ENCODE measurements around the gene NPY. TPM values are rescaled to one million over a fixed set of nuclear protein-coding genes. Genes with fewer than 3 reads are reported as not detected.

NPY gene
- total RNA-seq (2021; fragmentation: NEBNext Ultra II Directional; extraction: Animal tissue kit (Norgen Biotek cat#: 25700)) (1.0 and 1.7 TPM in 2 replicates), polyA plus RNA-seq (2011; rRNA removed) (1.2 and 1.7 TPM in 2 replicates), polyA minus RNA-seq (2011; rRNA and poly(A)+ RNA removed) (not detected in 2 replicates)
- polyA plus RNA-seq (2011; cell fraction: cytosol; rRNA removed), result 1.6 TPM
- 1.4 TPM for polyA plus RNA-seq (2011; cell fraction: nucleus; rRNA removed)
- polyA plus RNA-seq (2012, experiment 1 of 2), result 0.94 to 1.8 TPM (median 1.5 TPM) in 4 replicates
- 0.94 TPM for polyA plus RNA-seq (2012, experiment 2 of 2)
- polyA plus RNA-seq (2013, experiment 1 of 2), result 3.2 TPM
- polyA plus RNA-seq (2013, experiment 2 of 2), result 4.5 TPM
- not detected for polyA minus RNA-seq (2011; cell fraction: cytosol; rRNA and poly(A)+ RNA removed)
- polyA minus RNA-seq (2011; cell fraction: nucleus; rRNA and poly(A)+ RNA removed), result not detected
- long read RNA-seq, experiment 1, partial matches to known transcripts, result 0 of 2 reads
- long read RNA-seq, experiment 1, other reads (novel, unspliced or antisense), result 0 of 2 reads
- long read RNA-seq, experiment 2, result 0 reads

- Histone ChIP-seq H3K36me3 (ENCODE audit: control insufficient read depth in 2 of 4, insufficient read depth in 4 of 4, low read length in 3 of 4) (peaks cover 0 to 6% (median 0%) of the 10 kb centered on the region in 4 experiments; a peak in 2 of 8 replicates), H3K23me2 (ENCODE audit: low read depth, low read length) (peaks cover 22% of the 10 kb centered on the region), H3K79me2 (ENCODE audit: control insufficient read depth in 1 of 2, insufficient read depth in 2 of 2, low read length in 2 of 2) (no peaks in the 10 kb centered on the region), H2BK15ac (ENCODE audit: low read length) (0 out of 2 replicates have a peak within 1 kb of the TSS, but pooled peaks have one; percentile 31), H3K9ac (replicated peaks in 1 of 4; ENCODE audit: extremely low read depth in 1 of 4, low read depth in 3 of 4, low read length in 3 of 4) (no peak within 1 kb of the TSS), H3K27me3 (replicated peaks in 1 of 4; ENCODE audit: control insufficient read depth in 3 of 4, extremely low read depth in 1 of 4, insufficient read depth in 3 of 4, low read length in 3 of 4) (peaks cover 10 to 37% (median 30%) of the 10 kb centered on the region in 4 experiments), H2BK20ac (ENCODE audit: low read length) (peak within 1 kb of the TSS; percentile 34; the same call in 1 of the 2 replicates), H3K4me1 (replicated peaks in 1 of 4; ENCODE audit: control insufficient read depth in 3 of 4, insufficient read depth in 4 of 4, low read length in 3 of 4) (peaks cover 0 to 5% (median 0%) of the 10 kb centered on the region in 4 experiments; a peak in 2 of 7 replicates), H4K8ac (ENCODE audit: extremely low read depth, insufficient read depth, low read length) (peak within 1 kb of the TSS; percentile 88), H3K4me2 (ENCODE audit: insufficient read depth in 1 of 2, low read depth in 2 of 2, low read length in 2 of 2) (peak within 1 kb of the TSS; percentile 85 to 97), H3K4me3 (ENCODE audit: extremely low read depth in 1 of 4, insufficient read depth in 2 of 4, low read depth in 3 of 4, low read length in 4 of 4) (peak within 1 kb of the TSS; percentile 38 to 57 (median 48)), H3K23ac (ENCODE audit: insufficient read length) (no peak within 1 kb of the TSS), H3K4ac (replicated peaks; ENCODE audit: insufficient read length, low read depth, low read length) (no peak within 1 kb of the TSS), H4K20me1 (replicated peaks in 1 of 2; ENCODE audit: control insufficient read depth in 1 of 2, insufficient read depth in 2 of 2, low read length in 2 of 2) (no peaks in the 10 kb centered on the region), H4K91ac (replicated peaks; ENCODE audit: insufficient read length, low read length) (no peak within 1 kb of the TSS), H2AFZ (ENCODE audit: low read length) (0 out of 2 replicates have a peak within 1 kb of the TSS, but pooled peaks have one; percentile 60), H3K79me1 (ENCODE audit: low read depth, low read length) (no peaks in the 10 kb centered on the region), H2BK12ac (ENCODE audit: low read depth, low read length) (peak within 1 kb of the TSS; percentile 62; the same call in 1 of the 2 replicates), H3K27ac (ENCODE audit: low read depth, low read length) (no peak within 1 kb of the TSS), H3K14ac (ENCODE audit: insufficient read length) (no peak within 1 kb of the TSS), H2BK120ac (replicated peaks; ENCODE audit: low read depth, low read length) (no peak within 1 kb of the TSS), H3K56ac (replicated peaks; ENCODE audit: insufficient read length, low read depth, low read length) (no peak within 1 kb of the TSS), H3K9me3 (ENCODE audit: insufficient read depth in 2 of 2, low read depth in 1 of 2, low read length in 1 of 2) (peaks cover 6 to 15% of the 10 kb centered on the region in 2 experiments), H4K5ac (ENCODE audit: insufficient read length, low read depth, low read length) (no peak within 1 kb of the TSS), H2AK5ac (ENCODE audit: low read depth, low read length) (no peak within 1 kb of the TSS), H3K18ac (ENCODE audit: extremely low read depth, low read length) (no peak within 1 kb of the TSS; the same call in 1 of the 2 replicates), H2BK5ac (ENCODE audit: low read depth, low read length) (0 out of 2 replicates have a peak within 1 kb of the TSS, but pooled peaks have one; percentile 55)
- no peak for FAIRE-seq
- ChIA-PET POLR2A (ENCODE audit: partially characterized antibody) (interaction anchor here (1.5 kb wide), 2 partner anchors 10 to 108 kb away, joined by 3 to 5 read pairs; no protein-coding TSS in a partner anchor), CTCF (ENCODE audit: partially characterized antibody) (interaction anchor here (0.8 to 1.2 kb wide), 2 partner anchors 212 to 422 kb away, joined by 3 read pairs; no protein-coding TSS in a partner anchor)
- peak in 1 of 2 experiments; percentile 71 for DNase-seq (ENCODE audit: low read depth in 1 of 2, low spot score in 2 of 2)
- 47% methylated on average over 48 of the region's 73 CpGs; no CpG with 5 or more reads in 1 of the 2 experiments for WGBS, 2 experiments (ENCODE audit: extremely low coverage in 1 of 2, insufficient coverage in 1 of 2, insufficient read length in 1 of 2, insufficient replicate concordance in 2 of 2, low coverage in 1 of 2, low lambda C conversion rate in 2 of 2, missing lambda C conversion rate in 1 of 2)
- peak; percentile 79 for TF ChIP-seq SUZ12 (IDR thresholded peaks at IDR 0.05; ENCODE audit: low read length)
- no peak for TF ChIP-seq CHD1 (IDR thresholded peaks at IDR 0.05; ENCODE audit: low read depth, low read length)
- no peak for TF ChIP-seq TCF12 (IDR thresholded peaks at IDR 0.05; ENCODE audit: low read depth, low read length)
- TF ChIP-seq, protein P1, sequence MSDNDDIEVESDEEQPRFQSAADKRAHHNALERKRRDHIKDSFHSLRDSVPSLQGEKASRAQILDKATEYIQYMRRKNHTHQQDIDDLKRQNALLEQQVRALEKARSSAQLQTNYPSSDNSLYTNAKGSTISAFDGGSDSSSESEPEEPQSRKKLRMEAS (IDR thresholded peaks at IDR 0.05), result peak; percentile 43; the same call in 1 of the 2 replicates
- TF ChIP-seq NANOG (IDR thresholded peaks at IDR 0.05; ENCODE audit: insufficient read depth, low read depth, low read length, poor library complexity, severe bottlenecking), result no peak
- no peak for TF ChIP-seq TEAD4 (IDR thresholded peaks at IDR 0.05; ENCODE audit: low read depth, low read length)
- TF ChIP-seq KDM1A (IDR thresholded peaks at IDR 0.05; ENCODE audit: borderline replicate concordance, low read length), result no peak
- no peak for TF ChIP-seq SIRT6 (IDR thresholded peaks at IDR 0.05; ENCODE audit: low read length)
- TF ChIP-seq SP4 (IDR thresholded peaks at IDR 0.05; ENCODE audit: low read length), result no peak
These were observed at the start of gene NPY for GRCh38 chr7:24283897-24284698. NPY (plus strand) TSS chr7:24284190; CDS start chr7:24285241, 1,051 bp downstream.

Data from H1 (cell line).